Activated naive CD4-positive, alpha-beta T cell treated with anti-CD3 and anti-CD28 coated beads for 36 hours (primary cell): ENCODE results near the gene C8G. TPM values are rescaled to one million over a fixed set of nuclear protein-coding genes. Genes with fewer than 3 reads are reported as not detected.

Experiments
- CTCF ChIA-PET: fragments of 350-600 bp; sonication (Branson Sonifier 250); formaldehyde crosslinking; loops from one replicate; lab custom pipeline; 2021; ENCODE audit warnings: antibody characterized with exemption; lab: Charles Lee
- DNase-seq: peaks from one replicate; pipeline ENCODE4 v3.0.0-alpha.2; 2020
- H3K27ac Mint-ChIP-seq: one replicate; pipeline ENCODE4 v1.8.0; 2021; ENCODE audit warnings: mild to moderate bottlenecking, mixed read lengths
- H3K27me3 Mint-ChIP-seq: one replicate; pipeline ENCODE4 v1.8.0; 2021; ENCODE audit warnings: low read depth, mixed read lengths
- H3K36me3 Mint-ChIP-seq: one replicate; pipeline ENCODE4 v1.8.0; 2021; ENCODE audit warnings: low read depth, mixed read lengths
- H3K4me1 Mint-ChIP-seq: one replicate; pipeline ENCODE4 v1.8.0; 2021; ENCODE audit warnings: low read depth, mixed read lengths
- H3K4me3 Mint-ChIP-seq: one replicate; pipeline ENCODE4 v1.8.0; 2021; ENCODE audit warnings: mild to moderate bottlenecking, moderate library complexity, mixed read lengths
- H3K9me3 Mint-ChIP-seq: one replicate; pipeline ENCODE4 v1.8.0; 2021; ENCODE audit warnings: mixed read lengths
- intact Hi-C: fragments of 100-400 bp; cut with micrococcal nuclease; formaldehyde crosslinking; loops from one replicate; pipeline ENCODE4 v1.15.1; 2023
- total RNA-seq, 2 experiments: library from RNA; stranded (reverse); gene quantifications; one replicate each; pipeline ENCODE4 v1.2.3, GENCODE V29; 2021

C8G gene
- total RNA-seq, 2 experiments from 2014 or later: 0.83 TPM; not detected in 1

- intact Hi-C loops: loop anchor here (2.0 kb wide), 1 partner anchor 155 kb away; the partner anchor contains the start of gene TMEM141
- peaks cover 9% of the 10 kb centered on the region for H3K4me1 Mint-ChIP-seq
- no peaks in the 10 kb centered on the region for H3K27me3 Mint-ChIP-seq
- H3K27ac Mint-ChIP-seq: no peak overlapping the region
- CTCF ChIA-PET: interaction anchor here (0.6 to 1.1 kb wide), 2 partner anchors 48 to 89 kb away, joined by 3 to 4 read pairs; no protein-coding TSS in a partner anchor
- peaks cover 11% of the 10 kb centered on the region for H3K36me3 Mint-ChIP-seq
- H3K4me3 Mint-ChIP-seq: no peak overlapping the region
- no peaks in the 10 kb centered on the region for H3K9me3 Mint-ChIP-seq
- DNase-seq: no peak
Observed at GRCh38 chr9:136945333-136946227, 537 bp downstream of the C8G start.

- Mint-ChIP-seq H3K27ac (no peak overlapping the region), H3K4me1 (peaks cover 9% of the 10 kb centered on the region), H3K36me3 (peaks cover 9% of the 10 kb centered on the region), H3K4me3 (no peak overlapping the region), H3K9me3 (no peaks in the 10 kb centered on the region), H3K27me3 (no peaks in the 10 kb centered on the region)
- CTCF ChIA-PET: interaction anchor here (1.1 to 2.7 kb wide), 2 partner anchors 89 kb away, joined by 4 to 30 read pairs; no protein-coding TSS in a partner anchor
- no peak for DNase-seq
- intact Hi-C loops: no loop called here
Observed at GRCh38 chr9:136946228-136947027, 1.4 kb downstream of the C8G start.

GRCh38 chr9:136947028-136947891, 2.2 kb downstream of the C8G start:
- Mint-ChIP-seq H3K36me3 (peaks cover 5% of the 10 kb centered on the region), H3K4me1 (peaks cover 7% of the 10 kb centered on the region), H3K4me3 (no peak overlapping the region), H3K27ac (no peak overlapping the region), H3K27me3 (no peaks in the 10 kb centered on the region), H3K9me3 (no peaks in the 10 kb centered on the region)
- CTCF ChIA-PET: interaction anchor here (1.0 to 2.7 kb wide), 9 partner anchors 19 to 128 kb away, joined by 3 to 30 read pairs (median 4); partner anchors contain the start of gene AJM1
- intact Hi-C loops: no loop called here
- no peak for DNase-seq

GRCh38 chr9:136947955-136948510, 3.0 kb downstream of the C8G start:
- Mint-ChIP-seq H3K9me3 (no peaks in the 10 kb centered on the region), H3K36me3 (no peaks in the 10 kb centered on the region), H3K27me3 (no peaks in the 10 kb centered on the region), H3K4me1 (peaks cover 7% of the 10 kb centered on the region), H3K27ac (no peak overlapping the region), H3K4me3 (no peak overlapping the region)
- intact Hi-C loops: loop anchor here (1.0 kb wide), 1 partner anchor 87 kb away; no protein-coding TSS in a partner anchor
- DNase-seq: peak; percentile 42
- CTCF ChIA-PET: interaction anchor here (0.7 to 2.7 kb wide), 14 partner anchors 11 to 294 kb away, joined by 3 to 30 read pairs (median 3); partner anchors contain the start of genes AJM1, MAN1B1 and SAPCD2

GRCh38 chr9:136949239-136949816, 4.3 kb downstream of the C8G start:
- H3K36me3 Mint-ChIP-seq: no peaks in the 10 kb centered on the region
- intact Hi-C loops: no loop called here
- peak overlapping the region; percentile 71 for H3K27ac Mint-ChIP-seq
- peak overlapping the region; percentile 80 for H3K4me3 Mint-ChIP-seq
- CTCF ChIA-PET: interaction anchor here (2.7 kb wide), 1 partner anchor 86 kb away, joined by 30 read pairs; no protein-coding TSS in a partner anchor
- peaks cover 4% of the 10 kb centered on the region for H3K4me1 Mint-ChIP-seq
- no peak for DNase-seq
- no peaks in the 10 kb centered on the region for H3K27me3 Mint-ChIP-seq
- H3K9me3 Mint-ChIP-seq: no peaks in the 10 kb centered on the region

- intact Hi-C loops: loop anchor here (1.0 kb wide), 1 partner anchor 42 kb away; the partner anchor contains the start of gene PAXX
- H3K36me3 Mint-ChIP-seq: no peaks in the 10 kb centered on the region
- H3K4me1 Mint-ChIP-seq: peaks cover under 1% of the 10 kb centered on the region
- peak; percentile 98 for DNase-seq
- peak overlapping the region; percentile 82 for H3K4me3 Mint-ChIP-seq
- H3K27ac Mint-ChIP-seq: peak overlapping the region; percentile 72
- H3K27me3 Mint-ChIP-seq: no peaks in the 10 kb centered on the region
- CTCF ChIA-PET: interaction anchor here (0.7 kb wide), 1 partner anchor 172 kb away, joined by 3 read pairs; no protein-coding TSS in a partner anchor
- no peaks in the 10 kb centered on the region for H3K9me3 Mint-ChIP-seq
Observed at GRCh38 chr9:136949817-136950655, 5.0 kb downstream of the C8G start.

- Mint-ChIP-seq H3K4me3 (peak overlapping the region; percentile 82), H3K9me3 (no peaks in the 10 kb centered on the region), H3K27me3 (no peaks in the 10 kb centered on the region), H3K4me1 (no peaks in the 10 kb centered on the region), H3K36me3 (no peaks in the 10 kb centered on the region), H3K27ac (peak overlapping the region; percentile 59)
- CTCF ChIA-PET: interaction anchor here (0.7 to 0.9 kb wide), 2 partner anchors 21 to 173 kb away, joined by 3 read pairs; no protein-coding TSS in a partner anchor
- intact Hi-C loops: loop anchor here (1.0 kb wide), 1 partner anchor 42 kb away; the partner anchor contains the start of gene PAXX
- DNase-seq: no peak
Observed at GRCh38 chr9:136950656-136951276, 5.7 kb downstream of the C8G start.

GRCh38 chr9:136951541-136952320, 6.7 kb downstream of the C8G start, which contains the start of gene LCN12:
TSS of gene LCN12 (plus strand) at chr9:136952273. CDS start at chr9:136952328, 55 bp downstream.
- no peak for DNase-seq
- no peaks in the 10 kb centered on the region for H3K27me3 Mint-ChIP-seq
- intact Hi-C loops: no loop called here
- no peaks in the 10 kb centered on the region for H3K4me1 Mint-ChIP-seq
- no peak within 1 kb of the TSS for H3K27ac Mint-ChIP-seq
- H3K9me3 Mint-ChIP-seq: peaks cover 1% of the 10 kb centered on the region
- CTCF ChIA-PET: interaction anchor here (0.9 kb wide), 1 partner anchor 20 kb away, joined by 3 read pairs; no protein-coding TSS in a partner anchor
- H3K4me3 Mint-ChIP-seq: no peak within 1 kb of the TSS
- H3K36me3 Mint-ChIP-seq: no peaks in the 10 kb centered on the region

GRCh38 chr9:136952321-136952850, 7.3 kb downstream of the C8G start:
- CTCF ChIA-PET: no interaction called here
- Mint-ChIP-seq H3K9me3 (peaks cover 2% of the 10 kb centered on the region), H3K4me1 (no peaks in the 10 kb centered on the region), H3K36me3 (no peaks in the 10 kb centered on the region), H3K4me3 (no peak overlapping the region), H3K27ac (no peak overlapping the region), H3K27me3 (no peaks in the 10 kb centered on the region)
- no peak for DNase-seq
- intact Hi-C loops: no loop called here
